HCEC 1CT (cell line): ENCODE measurements around the gene AP3D1.
"Not testable (repeated sequence)": the region's sequence is repeated elsewhere in the genome, so short reads cannot be mapped to it uniquely, and the experiment has no call there.

Experiments used
- DNase-seq: peaks from one replicate; pipeline ENCODE4 v3.0.0-alpha.2; 2017

The AP3D1 gene

GRCh38 chr19:2151339-2152229 lies at the start of gene AP3D1:
Gene AP3D1 (minus strand): TSS chr19:2151566. CDS start chr19:2151334, 232 bp downstream.
- peak; percentile 100 for DNase-seq

DNA sequence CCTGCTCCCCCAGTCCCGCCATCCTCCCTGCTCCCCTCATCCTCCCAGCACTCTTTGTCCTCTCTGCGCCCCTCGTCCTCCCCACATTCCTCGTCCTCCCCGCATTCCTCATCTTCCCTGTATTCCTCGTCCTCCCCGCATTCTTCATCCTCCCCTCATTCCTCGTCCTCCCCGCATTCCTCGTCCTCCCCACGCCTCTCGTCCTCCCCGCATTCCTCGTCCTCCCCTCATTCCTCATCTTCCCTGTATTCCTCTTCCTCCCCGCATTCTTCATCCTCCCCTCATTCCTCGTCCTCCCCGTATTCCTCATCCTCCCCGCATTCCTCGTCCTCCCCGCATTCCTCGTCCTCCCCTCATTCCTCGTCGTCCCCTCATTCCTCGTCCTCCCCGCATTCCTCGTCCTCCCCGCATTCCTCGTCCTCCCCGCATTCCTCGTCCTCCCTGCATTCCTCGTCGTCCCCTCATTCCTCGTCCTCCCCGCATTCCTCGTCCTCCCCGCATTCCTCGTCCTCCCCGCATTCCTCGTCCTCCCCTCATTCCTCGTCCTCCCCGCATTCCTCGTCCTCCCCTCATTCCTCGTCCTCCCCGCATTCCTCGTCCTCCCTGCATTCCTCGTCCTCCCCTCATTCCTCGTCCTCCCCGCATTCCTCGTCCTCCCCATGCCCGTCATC lies 49.4 kb upstream of the AP3D1 start:
- not testable (repeated sequence) for DNase-seq

- no peak for DNase-seq
These were observed 48.7 kb upstream of the AP3D1 start for GRCh38 chr19:2199861-2200623.

DNA sequence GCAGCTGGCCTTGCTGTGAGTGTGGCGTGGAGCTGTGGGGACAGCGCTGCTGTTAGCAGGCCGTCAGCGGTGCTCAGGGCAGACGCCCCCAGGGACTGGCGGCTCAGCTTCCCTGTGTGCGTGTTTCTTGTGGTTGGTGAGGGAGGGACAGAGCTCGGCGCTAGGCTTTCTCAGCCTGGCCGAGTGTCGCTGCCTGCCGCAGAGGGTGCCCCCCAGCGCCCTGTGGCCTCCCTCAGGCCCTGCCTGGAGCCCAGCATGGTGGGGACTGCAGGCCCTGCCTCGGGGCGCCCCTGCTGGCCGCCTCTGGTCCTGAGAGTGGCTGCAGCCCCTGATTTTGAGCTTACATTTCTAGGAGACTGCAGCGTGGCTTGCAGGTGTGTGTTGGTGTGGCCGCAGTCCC lies 47.8 kb upstream of the AP3D1 start:
- DNase-seq: no peak

GRCh38 chr19:2198317-2198716 lies 47.0 kb upstream of the AP3D1 start:
- no peak for DNase-seq

DNA sequence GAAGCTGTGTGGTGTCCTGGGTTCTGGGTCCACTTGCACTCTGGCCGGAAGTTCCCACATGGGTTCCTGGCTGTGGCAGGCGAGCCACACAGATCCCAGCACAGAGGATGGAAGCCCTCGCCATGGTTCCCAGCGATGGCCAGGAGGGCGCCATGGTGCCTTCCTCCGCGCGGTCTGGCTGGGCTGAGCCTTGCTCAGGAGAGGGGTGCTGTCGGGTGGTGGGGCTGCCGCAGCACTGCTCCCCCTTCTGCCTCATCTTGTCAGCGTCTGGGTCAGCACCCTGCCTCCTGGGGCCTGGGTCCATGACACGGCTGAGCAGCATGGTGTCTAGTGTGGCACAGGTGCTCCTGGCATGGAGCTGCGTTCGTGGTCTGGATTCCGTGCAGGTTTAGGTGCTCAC lies 45.9 kb upstream of the AP3D1 start:
- DNase-seq: no peak

DNA sequence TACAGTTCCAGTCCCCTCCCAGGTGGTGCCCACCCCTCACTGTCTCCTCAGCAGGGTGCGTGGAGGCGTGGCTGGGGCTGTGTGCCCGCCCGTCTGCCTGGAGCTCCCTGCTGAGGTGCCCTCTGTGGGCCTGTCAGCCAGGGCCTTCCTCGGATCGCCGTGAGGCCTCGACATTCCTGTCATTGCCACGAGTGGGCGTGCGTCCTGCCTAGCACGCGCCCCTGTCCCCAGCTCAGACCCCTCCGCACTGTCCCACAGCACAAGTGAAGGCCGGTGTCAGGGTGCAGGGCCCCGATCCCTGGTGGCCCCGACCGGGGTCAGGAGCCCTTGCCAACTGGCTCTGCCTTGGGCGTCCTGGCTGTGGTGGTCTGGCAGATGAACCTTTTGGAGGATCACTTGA lies 44.5 kb upstream of the AP3D1 start:
- DNase-seq: no peak

- no peak for DNase-seq
These were observed 44.0 kb upstream of the AP3D1 start for GRCh38 chr19:2195361-2195760.

DNA sequence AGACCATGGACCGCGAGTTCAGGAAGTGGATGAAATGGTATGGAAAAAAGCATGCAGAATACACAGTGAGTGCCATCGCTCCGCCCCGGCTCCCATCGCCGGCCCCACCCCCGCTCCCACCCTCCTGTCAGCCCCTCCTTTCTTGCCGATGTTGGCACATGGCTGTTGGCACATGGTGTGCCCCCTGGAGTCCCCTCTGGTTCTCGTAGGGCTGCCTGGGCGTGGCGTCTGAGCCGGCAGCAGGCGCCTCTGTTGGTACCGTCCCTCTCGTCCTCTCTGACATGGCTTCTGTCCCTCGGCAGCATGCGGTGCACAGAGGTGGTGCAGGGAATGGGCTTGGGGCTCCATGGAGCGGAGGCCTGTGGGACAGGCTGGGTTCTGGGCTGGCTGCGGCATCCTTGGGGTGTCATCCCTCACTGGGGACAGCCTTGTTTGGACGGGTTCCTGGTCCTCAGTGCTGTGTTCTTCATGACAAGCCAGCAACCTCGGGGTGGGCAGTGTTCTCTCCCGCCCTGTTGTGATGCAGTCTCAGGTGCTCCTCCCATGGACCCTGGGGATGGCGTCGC lies 43.2 kb upstream of the AP3D1 start:
- no peak for DNase-seq

GRCh38 chr19:2193807-2194206 lies 42.4 kb upstream of the AP3D1 start:
- no peak for DNase-seq

- DNase-seq: no peak
These were observed 41.5 kb upstream of the AP3D1 start for GRCh38 chr19:2192862-2193261.

GRCh38 chr19:2191456-2192310 lies 40.3 kb upstream of the AP3D1 start:
- DNase-seq: no peak

DNA sequence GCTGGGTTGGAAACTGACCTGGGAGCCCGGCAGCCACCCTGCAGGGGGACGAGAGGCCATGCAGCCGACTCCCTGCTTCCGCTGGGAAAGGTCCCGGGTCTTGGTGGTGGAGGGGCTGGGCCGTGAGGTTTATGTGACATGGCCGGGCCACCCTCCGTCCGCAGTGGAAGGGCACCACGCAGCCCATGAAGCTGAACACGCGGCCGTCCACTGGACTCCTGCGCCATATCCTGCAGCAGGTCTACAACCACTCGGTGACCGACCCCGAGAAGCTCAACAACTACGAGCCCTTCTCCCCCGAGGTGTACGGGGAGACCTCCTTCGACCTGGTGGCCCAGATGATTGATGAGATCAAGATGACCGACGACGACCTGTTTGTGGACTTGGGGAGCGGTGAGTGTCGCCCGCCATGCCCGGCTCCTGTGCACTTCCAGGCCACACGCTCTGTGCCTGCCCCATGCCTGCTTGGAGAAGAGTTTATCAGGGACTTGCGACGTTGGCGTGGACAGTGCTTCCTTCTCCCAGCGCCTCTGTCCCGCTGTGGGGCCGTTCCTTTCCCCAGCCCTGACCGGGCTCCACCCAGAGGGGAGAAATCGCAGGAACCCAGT lies 39.6 kb upstream of the AP3D1 start:
- no peak for DNase-seq

DNA sequence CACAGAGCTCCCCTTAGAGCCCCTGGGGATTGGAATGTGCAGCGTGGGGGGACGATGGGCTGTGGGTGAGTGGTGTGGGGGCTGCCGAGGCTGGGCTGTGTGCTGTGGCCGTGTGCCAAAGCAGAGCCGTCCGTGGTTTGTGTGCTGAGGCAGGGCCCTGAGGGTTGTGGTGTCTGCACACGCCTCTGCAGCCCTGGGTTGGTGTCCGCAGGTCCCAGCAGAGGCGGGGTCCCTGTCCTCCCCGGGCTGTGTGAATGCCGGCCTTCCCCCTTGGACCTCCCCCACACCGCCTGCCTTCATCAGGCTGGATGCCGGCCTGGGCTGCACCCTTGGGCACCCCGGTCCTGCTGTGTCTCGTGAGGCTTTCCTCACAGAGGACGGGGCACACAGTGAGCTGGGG lies 38.5 kb upstream of the AP3D1 start:
- no peak for DNase-seq

GRCh38 chr19:2188708-2189385 lies 37.5 kb upstream of the AP3D1 start:
- peak; percentile 60 for DNase-seq

GRCh38 chr19:2187159-2187558 lies 35.8 kb upstream of the AP3D1 start:
- DNase-seq: no peak

GRCh38 chr19:2186071-2186846 lies 34.9 kb upstream of the AP3D1 start:
- DNase-seq: no peak

- no peak for DNase-seq
These were observed 34.3 kb upstream of the AP3D1 start for GRCh38 chr19:2185734-2186070.

DNA sequence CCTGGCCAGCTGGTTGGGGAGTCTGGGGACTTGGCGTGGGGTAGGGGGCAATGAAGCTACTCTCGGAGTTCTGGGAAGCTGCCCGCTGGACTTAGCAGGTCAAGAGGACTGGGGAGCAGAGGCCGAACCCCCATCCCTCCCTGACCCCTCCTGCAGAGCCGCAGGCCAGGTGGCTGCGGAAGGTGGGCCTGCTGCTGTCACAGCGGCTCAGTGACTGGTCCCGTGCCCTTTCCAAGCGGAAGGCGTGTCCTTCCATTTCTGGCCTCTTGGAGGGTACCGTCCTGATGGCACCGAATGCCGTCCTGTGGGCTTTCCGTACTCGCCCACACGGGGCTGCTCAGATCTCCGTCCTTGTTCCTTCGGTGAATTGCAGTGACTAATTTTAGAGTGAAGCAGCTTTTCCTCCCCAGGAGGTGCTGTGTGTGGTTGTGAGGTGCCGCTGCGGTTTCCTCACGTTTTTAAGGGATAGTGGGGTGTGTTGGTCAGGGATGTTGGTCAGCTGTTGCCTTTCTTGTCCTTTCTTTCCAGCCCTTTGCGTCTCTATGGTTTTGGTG lies 33.1 kb upstream of the AP3D1 start:
- DNase-seq: no peak

DNA sequence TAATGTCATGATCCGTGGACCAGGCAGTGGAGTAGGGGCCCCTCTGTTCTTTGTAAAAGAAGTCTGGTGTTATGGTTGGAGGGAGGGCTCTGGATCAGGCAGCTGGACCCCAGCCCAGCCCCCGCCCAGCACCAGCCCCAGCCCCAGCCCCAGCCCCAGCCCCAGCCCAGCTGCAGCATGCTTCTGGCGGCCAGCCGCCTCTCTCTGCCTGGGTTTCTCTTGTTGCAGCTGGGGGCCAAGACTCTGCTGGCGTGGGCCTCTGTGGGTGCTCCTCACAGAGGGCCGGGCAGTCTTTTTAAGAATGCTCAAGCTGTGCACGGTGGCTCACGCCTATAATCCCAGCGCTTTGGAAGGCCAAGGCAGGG lies 30.2 kb upstream of the AP3D1 start:
- DNase-seq: no peak
